GM23338 (cell line): ENCODE results near the gene PKD1L1.

Experiments used
- CREB1 ChIP-seq: fragments of 250-450 bp; sonication (Bioruptor Pico); IDR thresholded peaks from 2 replicates; pipeline ENCODE4 v1.5.0; 2020; ENCODE audit warnings: low read depth, mild to moderate bottlenecking, moderate library complexity
- EZH2 ChIP-seq: fragments of 200-600 bp; sonication (generic); IDR thresholded peaks from one replicate; pipeline ENCODE4 v1.8.0; 2017; ENCODE audit warnings: antibody characterized with exemption, mild to moderate bottlenecking, low read depth; ENCODE audit not compliant: unreplicated experiment
- EZH2phosphoT487 ChIP-seq: fragments of 200-600 bp; sonication (generic); IDR thresholded peaks from one replicate; pipeline ENCODE4 v1.8.1; 2018; ENCODE audit warnings: antibody characterized with exemption; ENCODE audit not compliant: unreplicated experiment
- JUNB ChIP-seq: IDR thresholded peaks from one replicate; pipeline ENCODE4 v1.6.1; 2016; ENCODE audit warnings: antibody characterized with exemption; ENCODE audit not compliant: unreplicated experiment
- POLR2AphosphoS5 ChIP-seq: IDR thresholded peaks from 2 replicates; pipeline ENCODE4 v1.6.1; 2016; ENCODE audit warnings: antibody characterized with exemption, low read depth
- TF ChIP-seq, protein P1 (sequence below), 2 experiments: fragments of 200-600 bp in 1 of 2; sonication (generic) in 1 of 2; conservative IDR thresholded peaks; 2 replicates each; pipeline versions ENCODE4 v1.5.1 to v1.6.1; 2016 to 2017; ENCODE audit warnings: antibody characterized with exemption in 2 of 2, low read depth in 2 of 2, mild to moderate bottlenecking in 2 of 2, moderate library complexity in 1 of 2
- TF ChIP-seq, protein P2 (sequence below): IDR thresholded peaks from one replicate; pipeline ENCODE4 v1.6.1; 2018; ENCODE audit warnings: antibody characterized with exemption; ENCODE audit not compliant: unreplicated experiment
- TF ChIP-seq, protein P3 (sequence below): IDR thresholded peaks from 2 replicates; pipeline ENCODE4 v1.6.1; 2016; ENCODE audit warnings: antibody characterized with exemption

DNA sequence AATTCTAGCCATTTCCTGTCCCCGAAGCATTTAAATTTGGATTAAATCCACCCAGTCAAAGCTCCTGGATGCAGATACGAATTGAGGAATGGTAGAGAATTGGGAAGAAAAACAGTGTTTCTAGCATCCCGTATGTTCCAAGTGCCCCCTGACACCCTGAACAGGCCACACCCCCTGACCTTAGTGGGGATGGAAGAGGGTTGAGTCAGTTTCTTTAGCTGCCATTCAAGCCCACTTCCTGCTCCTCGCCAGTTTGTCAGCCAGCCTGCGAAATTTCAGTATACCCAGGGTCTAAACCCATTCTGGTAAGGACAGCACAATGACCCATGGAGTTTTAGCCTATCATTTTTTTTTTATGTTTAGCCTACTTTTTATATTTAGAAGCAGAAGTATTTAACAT is 101.1 kb downstream of the PKD1L1 start:
- TF ChIP-seq, protein P1, sequence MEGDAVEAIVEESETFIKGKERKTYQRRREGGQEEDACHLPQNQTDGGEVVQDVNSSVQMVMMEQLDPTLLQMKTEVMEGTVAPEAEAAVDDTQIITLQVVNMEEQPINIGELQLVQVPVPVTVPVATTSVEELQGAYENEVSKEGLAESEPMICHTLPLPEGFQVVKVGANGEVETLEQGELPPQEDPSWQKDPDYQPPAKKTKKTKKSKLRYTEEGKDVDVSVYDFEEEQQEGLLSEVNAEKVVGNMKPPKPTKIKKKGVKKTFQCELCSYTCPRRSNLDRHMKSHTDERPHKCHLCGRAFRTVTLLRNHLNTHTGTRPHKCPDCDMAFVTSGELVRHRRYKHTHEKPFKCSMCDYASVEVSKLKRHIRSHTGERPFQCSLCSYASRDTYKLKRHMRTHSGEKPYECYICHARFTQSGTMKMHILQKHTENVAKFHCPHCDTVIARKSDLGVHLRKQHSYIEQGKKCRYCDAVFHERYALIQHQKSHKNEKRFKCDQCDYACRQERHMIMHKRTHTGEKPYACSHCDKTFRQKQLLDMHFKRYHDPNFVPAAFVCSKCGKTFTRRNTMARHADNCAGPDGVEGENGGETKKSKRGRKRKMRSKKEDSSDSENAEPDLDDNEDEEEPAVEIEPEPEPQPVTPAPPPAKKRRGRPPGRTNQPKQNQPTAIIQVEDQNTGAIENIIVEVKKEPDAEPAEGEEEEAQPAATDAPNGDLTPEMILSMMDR (conservative IDR thresholded peaks at IDR 0.05; ENCODE audit: low read depth in 2 of 2) = no peak
- TF ChIP-seq EZH2 (no peak), JUNB (no peak), EZH2phosphoT487 (no peak), CREB1 (CRISPR knock-in tag) (no peak), POLR2AphosphoS5 (no peak)
- TF ChIP-seq, protein P2, sequence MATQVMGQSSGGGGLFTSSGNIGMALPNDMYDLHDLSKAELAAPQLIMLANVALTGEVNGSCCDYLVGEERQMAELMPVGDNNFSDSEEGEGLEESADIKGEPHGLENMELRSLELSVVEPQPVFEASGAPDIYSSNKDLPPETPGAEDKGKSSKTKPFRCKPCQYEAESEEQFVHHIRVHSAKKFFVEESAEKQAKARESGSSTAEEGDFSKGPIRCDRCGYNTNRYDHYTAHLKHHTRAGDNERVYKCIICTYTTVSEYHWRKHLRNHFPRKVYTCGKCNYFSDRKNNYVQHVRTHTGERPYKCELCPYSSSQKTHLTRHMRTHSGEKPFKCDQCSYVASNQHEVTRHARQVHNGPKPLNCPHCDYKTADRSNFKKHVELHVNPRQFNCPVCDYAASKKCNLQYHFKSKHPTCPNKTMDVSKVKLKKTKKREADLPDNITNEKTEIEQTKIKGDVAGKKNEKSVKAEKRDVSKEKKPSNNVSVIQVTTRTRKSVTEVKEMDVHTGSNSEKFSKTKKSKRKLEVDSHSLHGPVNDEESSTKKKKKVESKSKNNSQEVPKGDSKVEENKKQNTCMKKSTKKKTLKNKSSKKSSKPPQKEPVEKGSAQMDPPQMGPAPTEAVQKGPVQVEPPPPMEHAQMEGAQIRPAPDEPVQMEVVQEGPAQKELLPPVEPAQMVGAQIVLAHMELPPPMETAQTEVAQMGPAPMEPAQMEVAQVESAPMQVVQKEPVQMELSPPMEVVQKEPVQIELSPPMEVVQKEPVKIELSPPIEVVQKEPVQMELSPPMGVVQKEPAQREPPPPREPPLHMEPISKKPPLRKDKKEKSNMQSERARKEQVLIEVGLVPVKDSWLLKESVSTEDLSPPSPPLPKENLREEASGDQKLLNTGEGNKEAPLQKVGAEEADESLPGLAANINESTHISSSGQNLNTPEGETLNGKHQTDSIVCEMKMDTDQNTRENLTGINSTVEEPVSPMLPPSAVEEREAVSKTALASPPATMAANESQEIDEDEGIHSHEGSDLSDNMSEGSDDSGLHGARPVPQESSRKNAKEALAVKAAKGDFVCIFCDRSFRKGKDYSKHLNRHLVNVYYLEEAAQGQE = no peak
- TF ChIP-seq, protein P3, sequence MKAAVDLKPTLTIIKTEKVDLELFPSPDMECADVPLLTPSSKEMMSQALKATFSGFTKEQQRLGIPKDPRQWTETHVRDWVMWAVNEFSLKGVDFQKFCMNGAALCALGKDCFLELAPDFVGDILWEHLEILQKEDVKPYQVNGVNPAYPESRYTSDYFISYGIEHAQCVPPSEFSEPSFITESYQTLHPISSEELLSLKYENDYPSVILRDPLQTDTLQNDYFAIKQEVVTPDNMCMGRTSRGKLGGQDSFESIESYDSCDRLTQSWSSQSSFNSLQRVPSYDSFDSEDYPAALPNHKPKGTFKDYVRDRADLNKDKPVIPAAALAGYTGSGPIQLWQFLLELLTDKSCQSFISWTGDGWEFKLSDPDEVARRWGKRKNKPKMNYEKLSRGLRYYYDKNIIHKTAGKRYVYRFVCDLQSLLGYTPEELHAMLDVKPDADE = no peak
